OCI-LY1 (cell line): ENCODE results near the gene HNRNPA2B1.

ENCODE experiments used
- CTCF ChIP-seq: fragments of 200-600 bp; sonication (generic), shearing (Covaris generic); IDR thresholded peaks from 2 replicates; pipeline ENCODE4 v1.5.1; 2017; ENCODE audit warnings: mild to moderate bottlenecking, antibody characterized with exemption, low read length, moderate library complexity, mixed read lengths
- EZH2 ChIP-seq: fragments of 200-600 bp; sonication (generic), shearing (Covaris generic); IDR thresholded peaks from 2 replicates; pipeline ENCODE4 v1.8.0; 2017; ENCODE audit warnings: borderline replicate concordance, mixed run types, mild to moderate bottlenecking, antibody characterized with exemption, low read length, moderate library complexity, mixed read lengths

- TF ChIP-seq CTCF, result no peak
- no peak for TF ChIP-seq EZH2
These were observed 1.8 kb downstream of the HNRNPA2B1 start for GRCh38 chr7:26198781-26199169.
